Measurements from ENCODE around the gene TTC9.

The TTC9 gene

GRCh38 chr14:70646705-70647104 is 5.0 kb downstream of the TTC9 start:
- peaks cover 65% of the 10 kb centered on the region for H3K79me2 ChIP-seq (ENCODE audit: control insufficient read depth, insufficient read depth, low read length)
- no peak overlapping the region for H3K18ac ChIP-seq (ENCODE audit: low read length)
- H2BK120ac ChIP-seq (ENCODE audit: low read depth, low read length): no peak overlapping the region
- no peak overlapping the region for H3K4me3 ChIP-seq (ENCODE audit: low read length)
- H4K5ac ChIP-seq (ENCODE audit: low read length): peak overlapping the region; percentile 5
- H2AK5ac ChIP-seq (ENCODE audit: low read length): peak overlapping the region; percentile 24
- peaks cover 30% of the 10 kb centered on the region for H3K4me1 ChIP-seq (ENCODE audit: control insufficient read depth, low read depth, low read length)
- no peak overlapping the region for H3K23ac ChIP-seq (ENCODE audit: low read length)
- H2BK5ac ChIP-seq (ENCODE audit: low read length): peak overlapping the region; percentile 26
- WGBS (ENCODE audit: extremely low coverage, insufficient coverage, low lambda C conversion rate): no CpG with 5 or more reads among the region's 2 CpGs
- H3K56ac ChIP-seq (ENCODE audit: low read length): peak overlapping the region; percentile 61
- H3K4ac ChIP-seq (ENCODE audit: low read depth, low read length): no peak overlapping the region
- H3K27me3 ChIP-seq (ENCODE audit: insufficient read depth, low read length, poor library complexity): no peaks in the 10 kb centered on the region
- H3K36me3 ChIP-seq (ENCODE audit: control insufficient read depth, insufficient read depth, low read length): no peaks in the 10 kb centered on the region
- H3K27ac ChIP-seq (ENCODE audit: low read depth, low read length): peak overlapping the region; percentile 75
- DNase-seq: peak; percentile 62
- peaks cover 23% of the 10 kb centered on the region for H3K79me1 ChIP-seq (ENCODE audit: low read length)
- no peak overlapping the region for H4K8ac ChIP-seq (ENCODE audit: low read depth, low read length)
- no peak overlapping the region for H3K4me2 ChIP-seq (ENCODE audit: low read length)
- peak overlapping the region; percentile 8 for H3K9ac ChIP-seq (ENCODE audit: low read length)
- H2BK15ac ChIP-seq (replicated peaks; ENCODE audit: low read depth): no peak overlapping the region

GRCh38 chr14:70648346-70648745 is 6.6 kb downstream of the TTC9 start:
- H3K23ac ChIP-seq (ENCODE audit: low read length): no peak overlapping the region
- H3K18ac ChIP-seq (ENCODE audit: low read length): no peak overlapping the region
- peaks cover 35% of the 10 kb centered on the region for H3K4me1 ChIP-seq (ENCODE audit: control insufficient read depth, low read depth, low read length)
- H3K27ac ChIP-seq (ENCODE audit: low read depth, low read length): no peak overlapping the region
- H3K27me3 ChIP-seq (ENCODE audit: insufficient read depth, low read length, poor library complexity): no peaks in the 10 kb centered on the region
- H3K79me2 ChIP-seq (ENCODE audit: control insufficient read depth, insufficient read depth, low read length): peaks cover 59% of the 10 kb centered on the region
- H3K4me3 ChIP-seq (ENCODE audit: low read length): no peak overlapping the region
- H2BK120ac ChIP-seq (ENCODE audit: low read depth, low read length): no peak overlapping the region
- H3K9ac ChIP-seq (ENCODE audit: low read length): no peak overlapping the region
- peak overlapping the region; percentile 72 for H3K4ac ChIP-seq (ENCODE audit: low read depth, low read length)
- H4K8ac ChIP-seq (ENCODE audit: low read depth, low read length): no peak overlapping the region
- H4K5ac ChIP-seq (ENCODE audit: low read length): no peak overlapping the region
- no peaks in the 10 kb centered on the region for H3K36me3 ChIP-seq (ENCODE audit: control insufficient read depth, insufficient read depth, low read length)
- H2BK15ac ChIP-seq (replicated peaks; ENCODE audit: low read depth): no peak overlapping the region
- H3K56ac ChIP-seq (ENCODE audit: low read length): no peak overlapping the region
- no peak for DNase-seq
- no peak overlapping the region for H2AK5ac ChIP-seq (ENCODE audit: low read length)
- no peak overlapping the region for H3K4me2 ChIP-seq (ENCODE audit: low read length)
- H2BK5ac ChIP-seq (ENCODE audit: low read length): no peak overlapping the region
- peaks cover 22% of the 10 kb centered on the region for H3K79me1 ChIP-seq (ENCODE audit: low read length)

- Histone ChIP-seq H3K4me3 (ENCODE audit: low read length) (no peak overlapping the region), H2BK5ac (ENCODE audit: low read length) (no peak overlapping the region), H3K4ac (ENCODE audit: low read depth, low read length) (no peak overlapping the region), H2BK15ac (replicated peaks; ENCODE audit: low read depth) (no peak overlapping the region), H3K4me2 (ENCODE audit: low read length) (no peak overlapping the region), H2BK120ac (ENCODE audit: low read depth, low read length) (no peak overlapping the region), H3K9ac (ENCODE audit: low read length) (no peak overlapping the region), H3K36me3 (ENCODE audit: control insufficient read depth, insufficient read depth, low read length) (no peaks in the 10 kb centered on the region), H3K27ac (ENCODE audit: low read depth, low read length) (no peak overlapping the region), H3K56ac (ENCODE audit: low read length) (no peak overlapping the region), H2AK5ac (ENCODE audit: low read length) (no peak overlapping the region), H3K23ac (ENCODE audit: low read length) (no peak overlapping the region), H4K8ac (ENCODE audit: low read depth, low read length) (no peak overlapping the region), H3K79me1 (ENCODE audit: low read length) (peaks cover 19% of the 10 kb centered on the region), H3K27me3 (ENCODE audit: insufficient read depth, low read length, poor library complexity) (no peaks in the 10 kb centered on the region), H3K79me2 (ENCODE audit: control insufficient read depth, insufficient read depth, low read length) (peaks cover 48% of the 10 kb centered on the region), H3K4me1 (ENCODE audit: control insufficient read depth, low read depth, low read length) (peaks cover 33% of the 10 kb centered on the region), H3K18ac (ENCODE audit: low read length) (no peak overlapping the region), H4K5ac (ENCODE audit: low read length) (no peak overlapping the region)
- no CpG with 5 or more reads among the region's 4 CpGs for WGBS (ENCODE audit: extremely low coverage, insufficient coverage, low lambda C conversion rate)
- DNase-seq: no peak
Observed at GRCh38 chr14:70649803-70650202, 8.1 kb downstream of the TTC9 start.

- Histone ChIP-seq H2BK15ac (replicated peaks; ENCODE audit: low read depth) (no peak overlapping the region), H2BK5ac (ENCODE audit: low read length) (no peak overlapping the region), H3K9ac (ENCODE audit: low read length) (no peak overlapping the region), H3K79me2 (ENCODE audit: control insufficient read depth, insufficient read depth, low read length) (peaks cover 48% of the 10 kb centered on the region), H4K5ac (ENCODE audit: low read length) (no peak overlapping the region), H3K4me2 (ENCODE audit: low read length) (no peak overlapping the region), H3K23ac (ENCODE audit: low read length) (no peak overlapping the region), H2BK120ac (ENCODE audit: low read depth, low read length) (no peak overlapping the region), H3K27ac (ENCODE audit: low read depth, low read length) (no peak overlapping the region), H3K36me3 (ENCODE audit: control insufficient read depth, insufficient read depth, low read length) (no peaks in the 10 kb centered on the region), H4K8ac (ENCODE audit: low read depth, low read length) (no peak overlapping the region), H3K4me3 (ENCODE audit: low read length) (no peak overlapping the region), H3K56ac (ENCODE audit: low read length) (no peak overlapping the region), H3K4me1 (ENCODE audit: control insufficient read depth, low read depth, low read length) (peaks cover 24% of the 10 kb centered on the region), H3K4ac (ENCODE audit: low read depth, low read length) (no peak overlapping the region), H2AK5ac (ENCODE audit: low read length) (no peak overlapping the region), H3K27me3 (ENCODE audit: insufficient read depth, low read length, poor library complexity) (no peaks in the 10 kb centered on the region), H3K18ac (ENCODE audit: low read length) (no peak overlapping the region), H3K79me1 (ENCODE audit: low read length) (peaks cover 20% of the 10 kb centered on the region)
- WGBS (ENCODE audit: extremely low coverage, insufficient coverage, low lambda C conversion rate): no CpG with 5 or more reads among the region's 5 CpGs
- DNase-seq: no peak
Observed at GRCh38 chr14:70651522-70651921, 9.8 kb downstream of the TTC9 start.

- Histone ChIP-seq H4K8ac (ENCODE audit: low read depth, low read length) (no peak overlapping the region), H3K4me2 (ENCODE audit: low read length) (no peak overlapping the region), H3K18ac (ENCODE audit: low read length) (no peak overlapping the region), H2AK5ac (ENCODE audit: low read length) (no peak overlapping the region), H3K79me2 (ENCODE audit: control insufficient read depth, insufficient read depth, low read length) (peaks cover 49% of the 10 kb centered on the region), H3K56ac (ENCODE audit: low read length) (no peak overlapping the region), H3K4me1 (ENCODE audit: control insufficient read depth, low read depth, low read length) (peaks cover 14% of the 10 kb centered on the region), H2BK15ac (replicated peaks; ENCODE audit: low read depth) (no peak overlapping the region), H3K23ac (ENCODE audit: low read length) (no peak overlapping the region), H2BK120ac (ENCODE audit: low read depth, low read length) (no peak overlapping the region), H3K36me3 (ENCODE audit: control insufficient read depth, insufficient read depth, low read length) (no peaks in the 10 kb centered on the region), H3K9ac (ENCODE audit: low read length) (no peak overlapping the region), H4K5ac (ENCODE audit: low read length) (no peak overlapping the region), H3K4me3 (ENCODE audit: low read length) (no peak overlapping the region), H3K27ac (ENCODE audit: low read depth, low read length) (no peak overlapping the region), H2BK5ac (ENCODE audit: low read length) (no peak overlapping the region), H3K79me1 (ENCODE audit: low read length) (peaks cover 22% of the 10 kb centered on the region), H3K27me3 (ENCODE audit: insufficient read depth, low read length, poor library complexity) (no peaks in the 10 kb centered on the region), H3K4ac (ENCODE audit: low read depth, low read length) (no peak overlapping the region)
- DNase-seq: no peak
Observed at GRCh38 chr14:70652871-70653270, 11.2 kb downstream of the TTC9 start.

GRCh38 chr14:70653662-70654061 is 11.9 kb downstream of the TTC9 start:
- Histone ChIP-seq H3K9ac (ENCODE audit: low read length) (no peak overlapping the region), H2AK5ac (ENCODE audit: low read length) (no peak overlapping the region), H3K23ac (ENCODE audit: low read length) (no peak overlapping the region), H3K4ac (ENCODE audit: low read depth, low read length) (peak overlapping the region; percentile 6), H3K4me3 (ENCODE audit: low read length) (no peak overlapping the region), H3K56ac (ENCODE audit: low read length) (no peak overlapping the region), H3K27me3 (ENCODE audit: insufficient read depth, low read length, poor library complexity) (no peaks in the 10 kb centered on the region), H3K4me2 (ENCODE audit: low read length) (no peak overlapping the region), H3K27ac (ENCODE audit: low read depth, low read length) (peak overlapping the region; percentile 29), H2BK120ac (ENCODE audit: low read depth, low read length) (no peak overlapping the region), H2BK5ac (ENCODE audit: low read length) (no peak overlapping the region), H2BK15ac (replicated peaks; ENCODE audit: low read depth) (no peak overlapping the region), H3K4me1 (ENCODE audit: control insufficient read depth, low read depth, low read length) (peaks cover 13% of the 10 kb centered on the region), H3K79me1 (ENCODE audit: low read length) (peaks cover 16% of the 10 kb centered on the region), H4K8ac (ENCODE audit: low read depth, low read length) (no peak overlapping the region), H3K36me3 (ENCODE audit: control insufficient read depth, insufficient read depth, low read length) (no peaks in the 10 kb centered on the region), H3K18ac (ENCODE audit: low read length) (peak overlapping the region; percentile 66), H4K5ac (ENCODE audit: low read length) (no peak overlapping the region), H3K79me2 (ENCODE audit: control insufficient read depth, insufficient read depth, low read length) (peaks cover 44% of the 10 kb centered on the region)
- no peak for DNase-seq
- WGBS (ENCODE audit: extremely low coverage, insufficient coverage, low lambda C conversion rate): no CpG with 5 or more reads among the region's 3 CpGs

Measured in mesendoderm (in vitro differentiated cells).